Muscle of back (tissue), 11 donors: ENCODE measurements around the gene YPEL1. TPM values are rescaled to one million over a fixed set of nuclear protein-coding genes. Genes with fewer than 3 reads are reported as not detected.
A peak's percentile ranks its signal among the peaks of the same experiment; 100 is the strongest.
"Not testable (repeated sequence)": the region's sequence is repeated elsewhere in the genome, so short reads cannot be mapped to it uniquely, and the experiment has no call there.

Source experiments
- DNase-seq, 3 donors: peaks; one replicate each; pipeline versions ENCODE4 v3.0.0 to v3.0.0-alpha.2; 2013
- polyA plus RNA-seq, 10 donors: library from polyadenylated mRNA; unstranded; fragments of 120-200 nt; gene quantifications; one replicate each; pipeline ENCODE4 v1.2.1, GENCODE V29; 2013; ENCODE audit not compliant: insufficient read length in 10 of 10

The YPEL1 gene
- polyA plus RNA-seq, 10 donors, result 10.0 to 21.6 (median 14.9) TPM

DNA sequence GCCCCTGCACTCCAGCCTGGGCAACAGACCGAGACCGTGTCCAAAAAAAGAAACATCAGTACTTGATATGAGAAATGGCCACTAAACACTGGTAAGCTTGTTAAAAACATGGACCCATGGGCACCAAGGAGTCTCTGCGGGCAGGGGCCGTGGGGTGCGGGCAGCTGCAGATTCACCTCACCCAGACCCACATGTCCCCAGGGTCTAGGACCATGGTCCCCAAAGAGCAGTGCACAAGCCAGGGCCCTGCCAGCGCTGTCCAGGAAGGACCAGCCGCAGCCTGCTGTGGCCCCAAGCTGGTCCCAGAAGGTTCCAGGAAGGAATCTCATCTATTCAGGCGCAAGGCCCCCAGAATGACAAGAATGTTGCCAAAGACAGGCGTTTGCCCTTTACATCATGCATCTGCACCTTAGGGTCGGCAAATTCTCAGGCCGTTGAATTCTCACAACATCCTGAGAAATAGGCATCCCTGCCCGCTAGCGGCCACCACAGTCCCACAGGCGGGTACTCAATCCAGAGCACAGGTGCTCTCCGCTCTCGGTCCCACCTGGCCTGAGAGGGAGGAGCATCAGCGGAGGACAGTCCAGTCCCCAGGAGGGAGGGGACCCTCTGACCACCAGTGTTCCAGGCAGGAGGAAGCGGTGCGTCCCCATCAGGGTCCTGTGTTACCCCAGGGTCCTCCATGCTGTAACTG, 9.5 kb downstream of the YPEL1 start:
- DNase-seq, result no peak

DNA sequence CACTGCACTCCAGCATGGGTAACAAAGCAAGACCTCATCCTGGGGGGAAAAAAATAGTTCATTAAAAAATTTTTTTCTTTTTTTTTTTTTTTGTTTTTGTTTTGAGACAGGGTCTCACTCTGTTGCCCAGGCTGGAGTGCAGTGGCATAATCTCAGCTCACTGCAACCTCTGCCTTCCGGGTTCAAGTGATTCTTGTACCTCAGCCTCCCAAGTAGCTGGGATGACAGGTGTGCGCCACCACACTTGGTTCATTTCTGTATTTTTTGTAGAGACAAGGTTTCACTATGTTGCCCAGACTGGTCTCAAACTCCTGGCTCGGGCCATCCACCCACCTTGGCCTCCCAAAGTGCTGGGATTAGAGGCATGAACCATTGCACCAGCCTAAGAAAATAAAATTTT, 11.1 kb downstream of the YPEL1 start:
- DNase-seq, result not testable (repeated sequence)

DNA sequence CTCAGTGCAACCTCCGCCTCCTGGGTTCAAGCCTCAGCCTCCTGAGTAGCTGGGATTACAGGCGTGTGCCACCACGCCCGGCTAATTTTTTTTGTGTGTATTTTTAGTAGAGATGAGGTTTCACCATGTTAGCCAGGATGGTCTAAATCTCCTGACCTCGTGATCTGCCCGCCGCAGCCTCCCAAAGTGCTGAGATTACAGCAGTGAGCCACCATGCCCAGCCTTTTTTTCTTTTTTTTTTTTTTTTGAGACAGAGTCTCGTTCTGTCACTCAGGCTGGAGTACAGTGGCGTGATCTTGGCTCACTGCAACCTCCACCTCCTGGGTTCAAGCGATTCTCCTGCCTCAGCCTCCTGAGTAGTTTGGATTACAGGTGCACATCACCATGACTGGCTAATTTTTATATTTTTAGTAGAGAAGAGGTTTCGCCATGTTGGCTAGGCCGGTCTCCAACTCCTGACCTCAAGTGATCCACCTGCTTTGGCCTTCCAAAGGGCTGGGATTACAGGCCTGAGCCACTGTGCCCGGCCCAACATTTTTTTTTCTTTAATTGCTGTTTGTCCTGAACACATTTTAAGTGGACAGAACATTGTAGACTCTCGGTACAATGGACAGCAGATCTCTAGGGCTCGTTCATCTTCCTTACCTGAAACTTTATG, 14.3 kb downstream of the YPEL1 start:
- not testable (repeated sequence) for DNase-seq

DNA sequence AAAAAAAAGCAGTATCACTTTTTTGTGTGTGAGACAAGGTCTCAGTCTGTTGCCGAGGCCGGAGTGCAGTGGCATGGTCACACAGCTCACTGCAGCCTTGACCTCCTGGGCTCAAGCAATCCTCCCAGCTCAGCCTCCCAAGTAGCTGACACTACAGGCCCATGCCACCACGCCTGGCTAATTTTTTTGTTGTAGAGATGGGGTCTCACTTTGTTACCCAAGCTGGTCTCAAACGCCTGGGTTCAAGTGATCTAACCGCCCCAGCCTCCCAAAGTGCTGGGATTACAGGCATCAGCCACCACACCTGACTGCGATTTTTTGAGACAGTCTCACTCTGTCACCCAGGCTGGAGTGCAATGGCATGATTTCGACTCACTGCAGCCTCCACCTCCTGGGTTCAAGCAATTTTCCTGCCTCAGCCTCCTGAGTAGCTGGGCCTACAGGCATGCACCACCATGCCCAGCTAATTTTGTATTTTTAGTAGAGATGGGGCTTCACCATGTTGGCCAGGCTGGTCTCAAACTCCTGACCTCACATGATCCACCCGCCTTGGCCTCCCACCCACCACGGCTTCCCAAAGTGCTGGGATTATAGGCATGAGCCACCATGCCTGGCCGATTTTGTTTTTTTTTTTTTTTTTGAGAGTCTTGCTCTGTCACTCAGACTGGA, 15.3 kb downstream of the YPEL1 start:
- not testable (repeated sequence) for DNase-seq

DNA sequence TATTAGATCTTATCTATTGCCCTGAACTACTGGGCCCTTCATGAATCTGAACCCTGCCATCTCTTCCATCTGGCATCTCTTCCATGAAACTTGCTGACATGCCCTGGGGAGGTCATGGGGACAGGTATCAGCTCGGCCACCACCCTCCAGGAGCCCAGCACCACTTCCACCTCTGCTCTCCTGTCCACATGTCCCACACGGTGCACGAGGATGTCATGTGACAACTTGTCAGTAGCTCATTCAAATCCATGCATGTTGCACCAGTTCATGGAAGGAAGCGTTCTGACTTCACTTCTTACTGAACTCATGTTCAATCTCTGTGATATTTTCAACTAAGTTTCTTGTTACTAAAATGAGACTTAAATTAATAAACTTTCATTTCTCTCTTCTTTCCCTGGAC, 16.6 kb downstream of the YPEL1 start:
- no peak for DNase-seq

DNA sequence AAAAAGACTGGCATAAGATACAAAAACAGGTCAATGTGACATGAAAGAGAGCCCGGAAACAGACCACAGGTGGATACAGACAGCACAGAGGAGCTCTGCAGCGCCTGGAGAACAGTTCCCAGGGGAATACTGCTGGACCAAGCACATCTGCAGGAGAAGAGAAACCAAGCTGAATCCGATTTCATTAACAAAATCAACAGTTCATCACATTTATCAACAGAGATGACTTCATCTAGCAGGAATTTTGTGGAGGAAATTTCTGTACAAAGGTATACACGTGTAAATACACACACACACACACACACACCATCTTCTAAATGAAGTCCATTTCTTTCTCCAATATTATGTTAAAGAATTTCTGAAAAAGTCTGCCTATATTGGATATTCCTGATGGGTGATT, 17.1 kb downstream of the YPEL1 start:
- no peak for DNase-seq

DNA sequence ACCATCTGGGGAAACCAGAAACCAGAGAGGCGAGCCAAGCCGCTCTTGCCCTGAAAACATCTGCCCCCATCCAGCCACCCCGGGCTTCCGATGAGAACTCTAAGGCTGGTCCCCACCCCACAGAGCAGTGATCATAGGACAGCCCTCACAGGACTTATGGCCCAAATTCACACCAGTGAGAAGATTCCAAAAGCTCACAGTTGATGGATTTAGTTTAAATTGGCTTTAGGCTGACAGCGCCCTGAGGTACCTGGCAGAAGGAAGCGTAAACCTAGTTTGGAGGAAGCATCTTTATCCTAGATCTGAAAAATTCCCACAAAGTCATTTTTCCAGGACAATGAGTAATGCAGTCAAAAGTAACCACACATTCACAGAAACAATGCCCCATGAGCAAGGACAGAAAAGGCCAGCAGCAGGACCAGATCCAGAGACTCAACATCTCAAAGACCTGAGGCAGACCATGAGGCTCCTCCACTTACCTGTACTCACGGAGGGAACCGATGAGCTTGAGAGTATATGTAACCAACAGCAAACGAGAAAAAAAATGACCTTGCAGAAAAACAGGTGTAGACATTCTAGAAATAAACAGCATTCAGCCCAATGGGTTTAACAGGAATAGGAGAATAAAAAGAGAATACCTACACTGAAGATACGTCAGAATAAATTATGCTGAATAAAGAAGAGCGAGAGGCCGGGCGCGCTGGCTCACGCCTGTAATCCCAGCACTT, 19.0 kb downstream of the YPEL1 start:
- not testable (repeated sequence) for DNase-seq

DNA sequence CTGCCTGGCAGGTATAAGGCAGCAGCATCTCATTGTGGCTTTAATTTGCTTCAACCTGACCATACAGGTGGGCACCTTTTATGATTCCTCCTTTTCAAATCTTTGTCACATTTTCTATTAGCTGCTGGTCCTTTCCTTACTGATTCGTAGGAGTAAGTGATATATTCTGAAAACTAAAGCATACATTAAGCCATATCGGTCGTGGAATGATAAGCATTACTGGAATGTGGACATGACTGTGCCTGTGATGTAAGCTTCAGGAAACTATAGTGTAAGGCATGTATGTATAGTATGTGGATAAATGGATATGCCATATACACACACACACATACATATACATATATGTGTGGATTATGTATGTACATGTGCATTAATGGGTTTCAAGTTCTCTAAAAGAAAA, 20.8 kb downstream of the YPEL1 start:
- DNase-seq, result no peak

DNA sequence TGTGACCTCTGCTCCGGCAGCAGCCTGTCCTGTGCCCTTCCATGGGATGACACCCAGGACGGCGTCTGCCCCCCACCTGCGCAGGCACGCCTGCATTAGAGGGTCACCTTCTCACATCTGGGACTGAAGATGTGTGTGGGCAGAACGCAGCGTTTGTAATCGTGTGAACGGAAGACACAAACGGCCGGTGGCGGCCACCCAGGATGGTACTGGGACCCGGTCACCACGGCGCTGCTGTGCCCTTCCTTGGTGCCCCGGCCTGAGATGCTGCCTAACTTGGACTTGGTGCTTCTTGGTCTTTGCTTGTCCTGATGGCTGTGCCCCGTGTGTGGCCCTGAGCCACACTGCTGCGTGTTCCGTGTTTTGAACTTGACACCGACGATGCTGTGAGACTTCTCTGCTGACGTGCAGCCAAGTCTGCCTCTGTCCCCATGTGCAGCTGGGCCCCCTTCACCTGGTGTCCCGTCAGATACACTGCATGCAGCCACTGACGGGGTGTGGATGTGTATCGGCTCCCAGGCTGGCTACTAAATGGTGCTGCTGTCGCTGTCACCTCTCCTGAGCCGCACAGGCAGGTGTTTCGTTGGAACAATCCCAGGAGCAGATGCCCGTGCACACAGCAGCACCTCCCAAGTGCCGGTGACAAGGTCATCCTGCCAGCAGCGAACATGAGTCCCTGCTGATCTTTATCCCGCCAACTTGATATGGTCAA, 21.4 kb downstream of the YPEL1 start:
- peak; percentile 38 to 53 (median 45) for DNase-seq

DNA sequence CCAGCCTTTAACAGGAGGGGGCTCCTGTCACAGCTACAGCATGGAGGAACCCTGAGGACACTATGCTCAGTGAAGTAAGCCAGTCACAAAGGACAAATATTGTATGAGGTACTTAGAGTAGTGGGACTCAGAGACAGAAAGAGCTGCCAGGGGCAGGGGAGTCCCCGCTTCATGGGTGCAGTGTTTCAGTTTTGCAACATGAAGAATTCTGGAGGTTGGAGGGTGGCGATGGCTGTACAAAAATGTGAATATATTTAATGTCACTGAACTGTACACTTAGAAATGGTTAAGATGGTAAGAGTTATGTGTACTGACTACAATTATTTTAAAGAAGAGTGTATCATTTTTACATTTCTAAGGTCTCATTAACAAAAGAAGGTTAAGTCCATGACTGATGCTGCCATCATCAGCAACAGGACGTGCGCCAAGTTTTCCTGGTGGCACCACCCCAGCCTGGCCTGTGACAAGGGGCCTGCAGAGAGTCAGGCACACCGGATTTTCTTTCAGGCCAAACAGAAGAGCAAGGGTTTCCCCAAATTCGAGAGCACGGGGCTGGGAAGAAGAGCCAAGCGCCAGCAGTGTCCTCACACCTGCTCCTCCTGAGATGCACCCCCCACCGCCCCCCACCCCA, 22.1 kb downstream of the YPEL1 start:
- no peak for DNase-seq

DNA sequence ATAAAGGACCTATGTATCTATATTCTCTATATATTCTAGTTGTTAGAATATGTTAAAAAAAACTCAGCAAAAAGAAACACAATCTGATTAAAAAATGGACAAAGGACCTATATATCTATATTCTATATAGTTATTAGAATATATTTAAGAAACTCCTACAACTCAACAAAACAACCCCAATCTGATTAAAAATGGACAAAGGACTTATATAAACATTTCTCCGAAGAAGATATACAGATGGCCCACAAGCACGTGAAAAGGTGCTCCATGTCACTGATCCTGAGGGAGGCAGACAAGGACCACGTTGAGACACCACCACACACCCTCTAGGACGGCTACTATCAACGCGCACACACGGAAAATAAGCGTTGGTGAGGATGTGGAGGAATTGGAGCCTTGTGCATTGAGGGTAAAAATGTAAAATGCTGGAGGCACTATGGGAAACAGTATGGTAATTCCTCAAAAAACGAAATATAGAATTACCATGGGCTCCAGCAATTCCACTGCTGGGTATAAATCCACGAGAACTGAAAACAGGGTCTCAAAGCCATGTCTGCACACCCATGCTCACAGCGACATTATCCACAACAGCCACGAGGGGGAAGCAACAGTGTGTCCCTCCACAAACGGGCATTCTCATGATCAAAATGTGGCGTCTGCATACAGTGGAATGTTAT, 22.7 kb downstream of the YPEL1 start:
- DNase-seq, result peak; percentile 76 to 88 (median 76)

DNA sequence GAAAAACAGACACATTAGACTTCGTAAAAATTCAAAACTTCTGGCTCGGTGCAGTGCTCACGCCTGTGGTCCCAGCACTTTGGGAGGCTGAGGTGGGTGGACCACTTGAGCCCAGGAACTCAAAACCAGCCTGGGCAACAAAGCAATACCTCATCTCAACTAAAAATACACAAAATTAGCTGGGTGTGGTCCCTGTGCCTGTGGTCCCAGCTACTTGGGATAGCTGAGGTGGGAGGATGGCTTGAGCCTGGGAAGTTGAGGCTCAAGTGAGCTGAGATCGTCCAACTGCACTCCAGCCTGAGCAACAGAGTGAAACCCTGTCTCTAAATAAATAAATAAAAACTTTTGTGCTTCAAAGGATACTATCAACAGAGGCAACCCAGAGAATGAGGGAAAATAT, 23.7 kb downstream of the YPEL1 start:
- DNase-seq, result no peak

DNA sequence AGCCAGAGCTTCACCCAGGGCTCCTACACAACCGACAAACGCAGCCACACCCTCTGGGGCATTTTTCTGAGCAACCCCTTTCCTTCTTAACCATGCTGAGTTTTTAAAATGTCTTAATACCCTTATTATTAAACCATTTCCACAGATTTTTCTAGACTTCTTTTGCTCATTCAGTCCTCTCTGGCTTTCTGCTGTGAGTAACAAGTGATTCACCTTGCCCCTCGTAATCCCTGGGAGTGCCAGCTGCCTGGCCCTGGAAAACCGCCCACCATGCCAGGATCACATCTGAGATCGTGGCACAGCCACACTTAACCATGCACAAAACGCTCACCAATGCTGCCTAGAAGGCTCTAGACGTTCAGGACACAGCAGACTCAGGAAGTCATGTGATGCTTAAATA, 25.4 kb downstream of the YPEL1 start:
- DNase-seq, result no peak

DNA sequence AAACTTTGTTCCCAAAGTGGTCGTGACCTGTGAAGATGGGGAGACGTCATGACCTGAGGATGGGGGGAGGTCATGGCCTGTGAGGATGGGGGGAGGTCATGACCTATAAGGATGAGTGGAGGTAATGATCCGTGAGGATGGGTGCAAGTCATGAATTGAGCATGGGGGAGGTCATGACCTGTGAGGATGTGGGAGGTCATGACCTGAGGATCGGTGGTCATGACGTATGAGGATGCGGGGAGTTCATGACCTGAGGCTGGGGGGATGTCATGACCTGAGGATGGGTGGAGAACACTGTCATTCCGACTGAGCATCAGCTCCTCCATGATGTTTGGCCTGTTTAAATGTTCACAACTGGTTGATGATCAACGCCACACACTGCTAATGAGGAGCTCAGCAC, 25.9 kb downstream of the YPEL1 start:
- DNase-seq, result no peak

DNA sequence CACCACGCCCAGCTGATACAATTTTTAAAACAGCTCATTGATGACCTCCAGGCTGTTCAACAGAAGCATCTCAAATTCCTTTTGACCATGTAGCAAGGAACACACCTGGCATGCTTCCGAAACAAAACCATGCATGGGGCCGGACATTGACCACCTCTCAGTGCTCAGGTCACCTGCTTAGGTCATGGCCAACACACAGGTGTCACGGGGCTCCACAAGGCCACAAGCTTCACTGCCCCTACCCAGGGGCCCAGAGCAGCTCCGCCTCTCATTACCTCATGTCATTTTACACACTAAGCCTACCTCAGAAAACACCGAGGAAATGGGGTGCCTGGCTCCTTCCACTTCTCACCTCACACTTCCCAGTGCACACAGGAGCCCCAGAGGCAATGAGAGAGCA, 26.6 kb downstream of the YPEL1 start:
- no peak for DNase-seq

DNA sequence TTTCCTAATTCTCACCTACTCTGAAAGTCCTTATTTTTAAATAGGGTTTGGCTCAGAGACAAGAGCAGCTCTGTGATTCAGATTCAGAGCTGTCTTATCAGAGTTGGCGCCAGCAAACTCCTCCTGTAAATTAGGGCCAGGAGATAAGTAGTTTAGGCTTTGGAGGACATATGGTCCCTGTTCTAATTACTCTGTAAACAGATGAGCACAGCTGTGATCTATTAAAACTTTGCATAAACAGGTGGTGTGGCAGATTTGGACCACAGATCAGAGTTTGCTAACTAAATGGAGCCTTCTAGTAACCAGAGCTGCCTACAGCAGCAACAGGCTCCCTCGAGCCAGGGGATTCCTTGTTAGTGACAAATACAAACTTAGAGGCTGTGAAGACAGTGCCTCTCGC, 27.9 kb downstream of the YPEL1 start:
- DNase-seq, result peak in 1 of 3 donors; percentile 62

DNA sequence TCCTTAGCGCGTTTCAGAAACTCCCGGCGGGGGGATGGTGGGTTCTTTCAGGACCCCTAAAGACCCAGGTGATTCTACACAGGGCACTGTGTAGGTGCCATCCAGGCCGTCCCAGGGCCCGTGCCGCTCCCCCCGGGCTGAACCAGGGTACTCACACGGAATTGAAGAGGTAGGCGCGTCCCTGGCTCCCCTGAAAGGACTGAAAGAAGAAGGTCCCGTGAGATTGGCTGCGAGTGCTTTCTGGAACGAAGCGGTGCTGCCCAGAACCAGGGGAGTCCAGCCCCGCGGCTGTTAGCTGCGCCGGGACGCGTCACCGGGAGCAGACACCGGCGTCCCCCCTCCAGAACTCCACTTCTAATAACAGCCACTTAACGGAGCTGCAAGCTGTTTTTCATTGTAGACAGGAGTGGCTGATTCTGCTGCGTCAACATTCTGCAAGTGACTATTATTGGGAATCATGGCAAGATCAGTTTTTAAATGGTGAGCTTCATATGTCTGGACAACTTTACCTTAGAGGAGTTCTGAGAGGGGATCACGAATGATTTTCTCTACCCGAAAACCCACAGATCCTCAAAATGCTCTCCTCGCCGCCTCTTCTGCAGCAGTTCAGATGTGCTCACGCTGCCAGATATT, 31.8 kb downstream of the YPEL1 start:
- no peak for DNase-seq

DNA sequence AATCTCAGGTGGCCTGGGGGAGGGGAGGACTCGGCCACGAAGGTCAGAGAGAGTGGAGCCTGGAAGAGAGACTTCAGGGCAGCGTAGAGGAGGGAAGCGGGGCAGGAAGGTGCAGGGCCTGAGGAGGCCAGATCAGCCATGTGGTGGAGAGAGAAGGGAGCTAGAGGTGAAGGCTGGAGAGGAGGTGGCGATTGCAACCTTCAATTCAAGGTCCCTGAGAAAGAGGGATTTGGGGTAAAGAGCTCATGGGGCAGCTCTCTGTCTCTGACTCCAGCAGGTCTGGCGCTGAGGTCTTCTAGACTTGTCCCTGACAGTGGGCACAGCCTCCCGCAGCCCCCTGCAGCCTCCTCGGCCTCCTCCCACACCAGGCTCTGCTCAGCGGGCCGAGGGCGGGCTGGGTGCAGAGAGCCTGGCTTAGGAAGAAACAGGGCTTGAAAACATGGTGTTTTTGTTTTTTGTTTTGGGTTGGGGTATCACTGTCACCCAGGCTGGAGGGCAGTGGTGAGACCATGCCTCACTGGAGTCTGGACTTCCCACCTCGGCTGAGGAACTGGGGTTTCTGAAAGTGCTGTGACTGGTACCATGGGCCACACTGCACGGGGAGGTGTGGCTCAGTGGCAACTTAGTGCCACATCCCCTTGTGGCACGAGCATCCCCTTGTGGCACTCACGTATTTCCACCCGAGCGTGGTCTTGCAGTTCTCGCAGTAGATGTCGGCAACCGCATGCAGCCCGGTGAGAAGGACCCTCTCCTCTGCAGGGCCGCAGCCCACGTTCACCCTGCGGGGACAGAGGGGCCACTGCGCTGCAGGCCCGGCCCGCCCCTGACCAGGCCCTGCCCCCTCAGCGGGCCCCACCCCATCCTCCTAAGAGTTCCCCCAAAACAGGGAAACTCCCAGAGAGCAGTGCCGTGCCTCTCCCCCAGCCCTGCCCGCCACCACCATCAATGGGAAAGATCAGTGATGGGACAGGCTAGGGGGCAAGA, 32.6 kb downstream of the YPEL1 start:
- DNase-seq, result no peak

DNA sequence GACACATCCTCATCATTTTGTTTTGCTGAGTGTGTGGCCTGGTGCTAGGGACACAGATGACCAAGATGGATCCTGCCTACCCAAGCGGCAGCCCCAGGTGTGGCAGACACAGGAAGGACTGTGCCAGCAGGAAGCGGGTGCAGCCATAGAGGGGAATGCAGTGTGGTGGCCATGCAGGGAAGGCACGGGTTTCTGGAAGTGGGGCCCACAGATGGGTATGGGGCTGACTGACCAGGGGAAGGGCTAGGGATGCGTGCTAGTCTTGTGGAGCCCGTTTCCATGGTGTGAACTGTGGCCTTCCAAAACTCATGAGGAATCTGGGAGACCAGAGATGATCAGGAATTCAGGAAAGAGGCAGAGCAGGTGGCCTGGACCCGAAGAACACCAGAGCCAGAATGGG, 33.5 kb downstream of the YPEL1 start:
- DNase-seq, result no peak
